UCSD-AML1 (cell line): ENCODE data around the gene CLEC20A.
"Not testable (repeated sequence)": the region's sequence is repeated elsewhere in the genome, so short reads cannot be mapped to it uniquely, and the experiment has no call there.

Experiments
- DNase-seq: peaks from one replicate; lab custom pipeline; 2025; ENCODE audit not compliant: unreplicated experiment; lab: John Stamatoyannopoulos, UW

Gene CLEC20A

GRCh38 chr1:178529364-178530036 is 32.7 kb upstream of the CLEC20A start:
- no peak for DNase-seq

GRCh38 chr1:178528953-178529335 is 32.2 kb upstream of the CLEC20A start:
- no peak for DNase-seq

GRCh38 chr1:178528228-178528952 is 31.6 kb upstream of the CLEC20A start:
- DNase-seq, result no peak

DNA sequence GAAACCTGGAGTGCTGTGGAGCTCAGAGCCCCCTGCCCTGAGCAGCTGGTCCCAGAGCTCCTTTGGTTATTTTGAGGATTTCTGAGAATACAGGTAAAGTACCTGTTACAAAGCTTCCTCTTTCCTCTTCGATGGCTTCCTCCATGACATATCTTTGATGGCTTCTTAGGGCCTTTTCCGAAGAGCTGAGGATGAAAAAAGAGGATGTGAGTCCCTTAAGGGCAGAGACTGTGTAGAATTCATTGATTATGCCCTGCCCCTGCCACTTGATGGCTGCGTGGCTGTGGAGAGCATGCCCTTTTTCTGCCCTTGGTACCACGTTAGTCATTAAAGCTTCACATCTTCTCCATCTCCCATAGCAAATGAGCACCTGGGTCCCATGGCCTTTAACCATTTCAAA is 30.4 kb upstream of the CLEC20A start:
- DNase-seq, result no peak

GRCh38 chr1:178521241-178521640 is 24.5 kb upstream of the CLEC20A start:
- DNase-seq, result no peak

DNA sequence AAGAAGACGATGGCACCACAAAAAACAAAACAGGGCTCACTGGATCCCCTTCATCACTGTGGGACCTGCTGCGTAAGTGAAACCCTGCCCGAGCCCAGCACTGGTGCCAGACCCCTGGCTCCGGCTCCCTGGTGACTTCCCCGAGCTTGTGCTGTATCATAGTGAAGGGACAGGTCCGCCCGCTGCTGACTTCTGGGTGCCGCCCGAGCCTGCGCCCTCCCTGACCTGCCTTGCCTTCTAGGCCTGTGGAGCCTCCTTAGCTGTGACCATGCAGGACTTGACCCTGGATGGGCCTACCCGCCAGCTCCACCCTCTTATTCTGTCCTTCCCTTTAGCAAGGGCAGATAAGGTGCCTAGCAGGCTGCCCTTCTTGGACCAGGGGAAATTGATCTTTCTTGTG is 24.0 kb upstream of the CLEC20A start:
- no peak for DNase-seq

GRCh38 chr1:178518894-178519293 is 22.1 kb upstream of the CLEC20A start:
- no peak for DNase-seq

DNA sequence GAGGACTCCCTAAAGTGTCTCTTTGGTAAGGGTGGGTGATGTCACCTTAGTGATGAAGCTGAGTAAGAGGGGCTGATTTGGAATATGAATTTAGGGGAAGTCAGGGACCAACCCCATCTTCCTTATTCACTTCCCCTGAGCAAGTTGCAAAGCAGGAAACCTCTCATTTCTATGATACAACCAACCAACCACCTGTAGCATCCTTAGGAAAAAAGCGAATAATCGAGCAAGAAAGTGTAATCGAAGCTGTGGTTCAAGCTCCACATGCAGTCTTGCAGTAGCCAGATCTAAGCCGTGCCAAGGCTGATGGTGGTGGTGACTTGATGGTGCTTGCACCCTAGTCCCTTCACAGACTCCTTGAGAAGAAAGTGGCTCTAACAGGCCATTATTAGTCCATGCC is 19.3 kb upstream of the CLEC20A start:
- DNase-seq, result no peak

GRCh38 chr1:178513278-178513983 is 16.7 kb upstream of the CLEC20A start:
- no peak for DNase-seq

GRCh38 chr1:178512566-178513277 is 16.0 kb upstream of the CLEC20A start, which contains the start of gene TEX35:
Gene TEX35, plus strand, starts transcription at chr1:178513109. Its CDS starts 80 bp downstream, at chr1:178513189.
- DNase-seq, result no peak

DNA sequence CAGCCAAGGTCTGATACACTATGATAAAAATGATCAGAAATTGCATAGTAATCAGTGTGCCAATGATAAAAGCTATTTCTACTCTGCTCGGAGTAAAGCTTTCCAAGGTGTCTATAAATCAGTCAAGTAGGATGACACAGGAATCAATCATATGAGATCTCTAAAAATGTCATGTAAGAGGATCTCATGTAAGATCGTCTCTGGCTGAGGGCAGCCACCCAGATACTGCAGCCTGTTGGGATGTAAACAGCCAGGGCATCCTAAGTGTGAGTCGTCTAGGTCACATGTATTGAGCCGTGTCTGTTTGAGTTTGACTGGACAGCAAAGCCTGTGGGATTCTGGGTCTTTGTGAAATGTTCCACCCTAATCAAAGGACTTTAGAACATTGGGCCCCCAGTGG is 13.4 kb upstream of the CLEC20A start:
- no peak for DNase-seq

DNA sequence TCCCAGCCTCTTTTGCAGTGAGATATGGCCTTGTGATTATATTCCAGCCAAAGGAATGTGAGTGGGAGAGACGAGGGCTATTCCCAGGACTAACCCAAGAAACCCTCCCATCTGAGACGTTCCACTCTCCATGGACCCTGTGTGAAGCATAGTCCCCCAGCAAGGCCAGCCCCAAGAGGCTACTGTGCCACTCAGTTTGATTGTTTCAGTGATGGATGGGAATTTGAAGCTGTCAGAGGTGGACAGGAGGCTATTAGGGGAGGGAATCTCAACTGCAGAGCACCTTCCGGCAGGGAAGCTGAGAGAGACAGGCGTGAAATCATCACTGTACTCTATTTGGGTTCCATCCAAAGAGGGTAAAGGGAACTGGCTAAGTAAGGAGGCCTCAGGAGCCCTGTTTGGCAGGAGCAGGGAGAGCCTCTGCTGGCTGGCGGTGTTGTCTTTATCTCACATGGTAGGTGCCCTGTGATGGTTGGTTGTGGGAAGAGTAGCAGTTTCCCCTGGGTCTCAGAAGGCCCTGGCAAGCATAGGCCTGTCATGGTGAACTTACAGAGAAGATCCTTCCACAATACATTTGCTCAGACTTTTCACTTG is 12.7 kb upstream of the CLEC20A start:
- DNase-seq, result no peak

DNA sequence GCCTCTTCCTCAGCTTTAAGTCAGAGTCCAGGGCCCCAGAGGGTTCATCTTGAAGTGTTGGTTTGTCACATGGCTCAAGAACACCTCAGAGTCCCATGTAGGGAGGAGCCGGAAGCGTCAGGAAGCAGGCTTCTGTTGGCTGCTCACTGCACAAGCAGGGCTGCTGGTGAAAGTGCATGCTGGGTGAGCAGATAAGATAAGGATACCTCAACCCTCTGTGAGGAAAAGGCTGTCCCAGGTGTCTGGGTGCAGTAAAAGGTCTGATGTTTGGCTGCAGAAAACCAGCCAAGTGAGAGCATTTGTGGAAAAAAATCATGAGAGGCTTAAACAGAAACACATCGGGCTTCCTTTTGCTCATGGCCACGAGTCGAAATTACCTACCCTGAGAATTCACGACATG is 9.9 kb upstream of the CLEC20A start:
- DNase-seq, result no peak

GRCh38 chr1:178506177-178506576 is 9.4 kb upstream of the CLEC20A start:
- no peak for DNase-seq

DNA sequence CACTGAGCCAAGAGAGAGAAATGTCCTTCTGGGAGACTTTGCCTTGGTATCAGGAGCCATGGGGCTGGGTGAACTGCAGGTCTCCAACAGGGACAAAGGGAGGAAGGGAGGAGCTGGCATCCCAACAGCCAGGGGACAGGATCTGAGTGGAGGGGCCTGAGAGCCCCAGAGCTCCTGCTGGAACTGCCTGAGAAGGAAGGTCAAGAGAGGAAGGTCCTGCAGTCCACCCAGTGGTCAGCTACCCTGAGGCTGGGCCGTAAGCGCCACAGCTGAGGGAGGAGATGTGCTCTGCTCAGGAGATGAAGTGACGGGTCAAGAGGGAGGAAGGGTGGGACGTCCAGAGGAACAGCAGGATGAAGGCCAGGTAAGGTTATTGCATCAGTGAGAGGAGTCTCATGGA is 7.5 kb upstream of the CLEC20A start:
- DNase-seq, result no peak

DNA sequence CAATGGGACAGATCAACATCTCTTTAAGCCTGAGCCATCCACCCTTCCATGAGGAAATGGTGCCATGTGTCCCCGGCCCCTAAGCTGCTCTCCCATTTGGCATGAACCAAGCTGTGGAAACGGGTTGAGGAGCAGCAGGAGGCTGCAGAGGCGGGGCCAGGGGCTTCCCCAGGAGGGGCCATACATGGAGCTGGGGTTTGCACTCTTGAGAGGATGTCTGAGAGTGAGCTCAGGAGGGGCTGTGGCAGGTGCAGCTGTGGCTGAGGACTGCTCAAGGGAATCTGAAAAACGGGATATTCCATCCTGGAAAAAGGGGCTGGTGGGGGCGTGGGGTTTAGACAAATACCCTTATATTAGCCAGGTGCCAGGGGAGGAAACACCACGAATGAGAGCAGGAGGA is 7.1 kb upstream of the CLEC20A start:
- no peak for DNase-seq

- not testable (repeated sequence) for DNase-seq
Measured at GRCh38 chr1:178503316-178503715, 6.6 kb upstream of the CLEC20A start.

GRCh38 chr1:178502856-178503255 is 6.1 kb upstream of the CLEC20A start:
- DNase-seq, result no peak

GRCh38 chr1:178502330-178502714 is 5.6 kb upstream of the CLEC20A start:
- DNase-seq, result no peak

- peak; percentile 74 for DNase-seq
Measured at GRCh38 chr1:178501705-178502329, 5.1 kb upstream of the CLEC20A start.
